OCI-LY1 (cell line): Measurements from ENCODE around the gene NOX3.

ENCODE experiments used
- H2AFZ ChIP-seq: fragments of 200-600 bp; sonication (generic), shearing (Covaris generic); 2 replicates; pipeline ENCODE4 v1.6.0; 2014; ENCODE audit warnings: antibody characterized with exemption, mild to moderate bottlenecking, low read length
- H3F3A ChIP-seq: fragments of 200-600 bp; sonication (generic), shearing (Covaris generic); 2 replicates; pipeline ENCODE4 v1.6.0; 2014; ENCODE audit warnings: mild to moderate bottlenecking, antibody characterized with exemption, low read length, moderate library complexity; ENCODE audit not compliant: insufficient read depth
- H3K27ac ChIP-seq: fragments of 200-600 bp; sonication (generic); 2 replicates; pipeline ENCODE4 v1.5.1; 2014; ENCODE audit warnings: low read length, mixed run types, mild to moderate bottlenecking, low read depth; ENCODE audit not compliant: poor library complexity, severe bottlenecking
- H3K27me3 ChIP-seq: fragments of 200-600 bp; sonication (generic); 2 replicates; pipeline ENCODE4 v1.6.0; 2014; ENCODE audit warnings: antibody characterized with exemption, mild to moderate bottlenecking, low read length, moderate library complexity; ENCODE audit not compliant: insufficient read depth
- H3K36me3 ChIP-seq: fragments of 200-600 bp; sonication (generic); 2 replicates; pipeline ENCODE4 v1.6.1; 2014; ENCODE audit warnings: mild to moderate bottlenecking, antibody characterized with exemption, low read length, moderate library complexity, mixed read lengths; ENCODE audit not compliant: insufficient read depth
- H3K4me1 ChIP-seq: fragments of 200-600 bp; sonication (generic); 2 replicates; pipeline ENCODE4 v1.5.1; 2014; ENCODE audit warnings: mild to moderate bottlenecking, low read length, moderate library complexity; ENCODE audit not compliant: insufficient read depth, severe bottlenecking
- H3K4me2 ChIP-seq: fragments of 200-600 bp; sonication (generic), shearing (Covaris generic); 2 replicates; pipeline ENCODE4 v1.6.1; 2014; ENCODE audit warnings: low read length
- H3K4me3 ChIP-seq: fragments of 200-600 bp; sonication (generic); 2 replicates; pipeline ENCODE4 v1.5.1; 2014; ENCODE audit warnings: low read length, low read depth, mild to moderate bottlenecking, mixed read lengths; ENCODE audit not compliant: poor library complexity, severe bottlenecking
- H3K79me2 ChIP-seq: fragments of 200-600 bp; shearing (Covaris generic); 2 replicates; pipeline ENCODE4 v1.6.1; 2016; ENCODE audit warnings: mixed run types, low read length, mixed read lengths; ENCODE audit not compliant: insufficient read depth
- H3K9ac ChIP-seq: fragments of 200-600 bp; sonication (generic), shearing (Covaris generic); 2 replicates; pipeline ENCODE4 v1.6.1; 2014; ENCODE audit warnings: mild to moderate bottlenecking, low read length, mixed read lengths
- H3K9me2 ChIP-seq: fragments of 200-600 bp; sonication (generic), shearing (Covaris generic); 2 replicates; pipeline ENCODE4 v1.6.1; 2014; ENCODE audit warnings: low read depth, mild to moderate bottlenecking, low read length, mixed read lengths
- H3K9me3 ChIP-seq: fragments of 200-600 bp; shearing (Covaris generic); 2 replicates; pipeline ENCODE4 v1.6.1; 2014; ENCODE audit warnings: low read length, mixed read lengths
- H4K20me1 ChIP-seq: fragments of 200-600 bp; sonication (generic), shearing (Covaris generic); 2 replicates; pipeline ENCODE4 v1.6.0; 2016; ENCODE audit warnings: mild to moderate bottlenecking, low read length; ENCODE audit not compliant: insufficient read depth
- EZH2 ChIP-seq: fragments of 200-600 bp; sonication (generic), shearing (Covaris generic); IDR thresholded peaks from 2 replicates; pipeline ENCODE4 v1.8.0; 2017; ENCODE audit warnings: borderline replicate concordance, mixed run types, mild to moderate bottlenecking, antibody characterized with exemption, low read length, moderate library complexity, mixed read lengths
- TF ChIP-seq, protein P1 (sequence below): fragments of 200-600 bp; sonication (generic), shearing (Covaris generic); IDR thresholded peaks from 2 replicates; pipeline ENCODE4 v1.5.1; 2017; ENCODE audit warnings: mild to moderate bottlenecking, antibody characterized with exemption, low read length, moderate library complexity, mixed read lengths

NOX3 gene

DNA sequence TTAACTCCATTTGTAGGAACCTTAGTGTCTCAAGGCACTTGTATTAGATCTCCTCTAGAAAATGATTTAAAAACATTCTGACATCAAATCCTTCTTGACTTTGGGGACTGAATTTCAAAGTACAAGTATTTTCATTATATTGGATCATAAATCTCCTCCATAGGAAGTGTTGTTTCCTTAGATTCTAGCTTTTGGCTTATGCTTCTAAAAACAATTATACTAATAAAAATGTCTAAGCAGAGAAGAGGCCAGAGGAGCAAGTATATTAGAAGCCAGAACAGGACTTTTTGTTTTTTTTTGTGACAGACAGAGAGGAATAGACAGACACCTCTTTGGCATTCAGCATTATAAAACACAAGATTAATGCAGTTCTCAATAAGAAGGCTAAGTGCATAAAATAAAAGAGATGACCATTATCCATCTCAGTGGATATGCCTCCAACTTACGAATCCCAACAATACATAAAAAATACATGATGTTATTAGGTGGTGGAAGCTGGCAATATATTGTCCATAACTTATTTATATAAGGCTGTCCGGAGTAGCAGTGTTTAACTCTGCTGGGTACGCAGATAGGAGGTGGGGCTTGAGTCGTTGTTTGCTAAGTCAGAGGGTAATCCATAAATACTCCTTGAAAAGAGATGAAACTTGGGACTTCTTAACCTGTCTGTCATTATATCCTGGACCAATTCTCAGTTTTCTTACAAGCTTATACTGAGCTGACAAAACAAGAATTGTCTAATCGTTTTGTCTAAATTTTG lies 31.9 kb upstream of the NOX3 start:
- no peak overlapping the region for H2AFZ ChIP-seq
- no peaks in the 10 kb centered on the region for H3K27me3 ChIP-seq
- H4K20me1 ChIP-seq: no peaks in the 10 kb centered on the region
- H3K27ac ChIP-seq: no peak overlapping the region
- no peaks in the 10 kb centered on the region for H3K79me2 ChIP-seq
- no peaks in the 10 kb centered on the region for H3K36me3 ChIP-seq
- H3K9me2 ChIP-seq: no peaks in the 10 kb centered on the region
- no peaks in the 10 kb centered on the region for H3F3A ChIP-seq
- TF ChIP-seq EZH2: no peak
- TF ChIP-seq, protein P1, sequence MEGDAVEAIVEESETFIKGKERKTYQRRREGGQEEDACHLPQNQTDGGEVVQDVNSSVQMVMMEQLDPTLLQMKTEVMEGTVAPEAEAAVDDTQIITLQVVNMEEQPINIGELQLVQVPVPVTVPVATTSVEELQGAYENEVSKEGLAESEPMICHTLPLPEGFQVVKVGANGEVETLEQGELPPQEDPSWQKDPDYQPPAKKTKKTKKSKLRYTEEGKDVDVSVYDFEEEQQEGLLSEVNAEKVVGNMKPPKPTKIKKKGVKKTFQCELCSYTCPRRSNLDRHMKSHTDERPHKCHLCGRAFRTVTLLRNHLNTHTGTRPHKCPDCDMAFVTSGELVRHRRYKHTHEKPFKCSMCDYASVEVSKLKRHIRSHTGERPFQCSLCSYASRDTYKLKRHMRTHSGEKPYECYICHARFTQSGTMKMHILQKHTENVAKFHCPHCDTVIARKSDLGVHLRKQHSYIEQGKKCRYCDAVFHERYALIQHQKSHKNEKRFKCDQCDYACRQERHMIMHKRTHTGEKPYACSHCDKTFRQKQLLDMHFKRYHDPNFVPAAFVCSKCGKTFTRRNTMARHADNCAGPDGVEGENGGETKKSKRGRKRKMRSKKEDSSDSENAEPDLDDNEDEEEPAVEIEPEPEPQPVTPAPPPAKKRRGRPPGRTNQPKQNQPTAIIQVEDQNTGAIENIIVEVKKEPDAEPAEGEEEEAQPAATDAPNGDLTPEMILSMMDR: no peak
- H3K4me3 ChIP-seq: no peak overlapping the region
- no peak overlapping the region for H3K9ac ChIP-seq
- H3K4me1 ChIP-seq: no peaks in the 10 kb centered on the region
- H3K9me3 ChIP-seq: no peaks in the 10 kb centered on the region
- no peak overlapping the region for H3K4me2 ChIP-seq

DNA sequence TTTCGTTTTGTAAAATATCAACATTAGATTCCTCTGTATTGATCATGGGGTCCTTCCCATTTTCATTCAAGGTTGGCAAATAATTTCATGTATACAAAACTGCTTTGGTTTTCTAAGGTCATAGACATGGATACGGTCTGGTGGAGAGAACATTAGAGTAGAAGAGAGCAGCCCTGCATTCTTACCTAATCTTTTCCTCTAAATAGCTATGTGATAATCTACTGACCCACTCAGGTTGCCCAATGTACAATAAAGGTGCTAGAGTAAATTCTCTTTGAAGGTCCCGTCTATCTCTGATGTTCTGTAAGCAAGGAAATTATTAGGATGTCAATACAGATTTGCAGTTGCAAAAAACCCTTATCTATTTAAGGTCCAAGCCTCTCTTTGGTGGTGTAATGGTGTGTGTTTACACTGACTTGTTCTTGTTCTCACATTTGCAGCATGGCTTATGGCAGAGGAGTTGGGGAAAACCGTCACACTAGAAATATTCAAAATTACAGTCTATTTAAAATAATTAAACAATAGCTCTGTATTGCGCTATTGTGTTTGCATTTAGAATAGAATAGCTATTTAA lies 31.2 kb upstream of the NOX3 start:
- Histone ChIP-seq H3K79me2 (no peaks in the 10 kb centered on the region), H3K9ac (no peak overlapping the region), H3K36me3 (no peaks in the 10 kb centered on the region), H3F3A (no peaks in the 10 kb centered on the region), H3K4me2 (no peak overlapping the region), H3K27ac (no peak overlapping the region), H2AFZ (no peak overlapping the region), H4K20me1 (no peaks in the 10 kb centered on the region), H3K9me3 (no peaks in the 10 kb centered on the region), H3K9me2 (no peaks in the 10 kb centered on the region), H3K27me3 (no peaks in the 10 kb centered on the region), H3K4me3 (no peak overlapping the region), H3K4me1 (no peaks in the 10 kb centered on the region)
- no peak for TF ChIP-seq EZH2
- TF ChIP-seq, protein P1: no peak

DNA sequence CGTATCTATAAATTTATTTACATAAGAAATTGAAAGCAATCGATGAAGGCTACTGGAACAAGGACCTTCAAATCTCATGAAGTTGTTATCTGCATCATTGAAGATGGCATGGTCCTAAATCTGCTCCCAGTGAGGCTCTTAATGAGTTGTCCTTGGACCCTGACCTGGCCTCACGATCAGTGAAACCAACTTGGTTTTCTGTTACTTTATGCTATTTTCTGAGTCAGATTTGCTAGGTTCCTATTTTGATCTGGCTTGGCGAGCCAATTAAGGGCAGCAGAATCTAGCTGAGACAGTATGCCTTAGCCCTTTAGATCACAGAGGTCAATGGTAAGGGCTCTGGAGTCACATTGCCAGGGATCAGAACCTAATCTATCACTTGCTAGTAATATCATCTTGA lies 30.1 kb upstream of the NOX3 start:
- Histone ChIP-seq H2AFZ (no peak overlapping the region), H3K27me3 (no peaks in the 10 kb centered on the region), H3K4me2 (no peak overlapping the region), H3K9me2 (no peaks in the 10 kb centered on the region), H3K27ac (no peak overlapping the region), H4K20me1 (no peaks in the 10 kb centered on the region), H3K79me2 (no peaks in the 10 kb centered on the region), H3F3A (no peaks in the 10 kb centered on the region), H3K9ac (no peak overlapping the region), H3K4me1 (no peaks in the 10 kb centered on the region), H3K9me3 (no peaks in the 10 kb centered on the region), H3K36me3 (no peaks in the 10 kb centered on the region), H3K4me3 (no peak overlapping the region)
- TF ChIP-seq, protein P1: no peak
- TF ChIP-seq EZH2: no peak
